ENCODE results near the gene MTERF4.

Gene MTERF4

GRCh38 chr2:241068136-241068941 is 33.7 kb downstream of the MTERF4 start:
- DNase-seq: no peak

GRCh38 chr2:241067501-241068135 is 34.5 kb downstream of the MTERF4 start:
- DNase-seq: no peak

- no peak for DNase-seq
These were observed 35.2 kb downstream of the MTERF4 start for GRCh38 chr2:241066893-241067341.

- DNase-seq: no peak
These were observed 35.8 kb downstream of the MTERF4 start for GRCh38 chr2:241066171-241066892.

- DNase-seq: no peak
These were observed 36.7 kb downstream of the MTERF4 start for GRCh38 chr2:241065355-241065803.

- DNase-seq: no peak
These were observed 37.2 kb downstream of the MTERF4 start for GRCh38 chr2:241064802-241065354.

- peak; percentile 36 for DNase-seq
These were observed 37.9 kb downstream of the MTERF4 start for GRCh38 chr2:241064008-241064801.

GRCh38 chr2:241063587-241063986 is 38.5 kb downstream of the MTERF4 start:
- DNase-seq: no peak

GRCh38 chr2:241063093-241063551 is 39.0 kb downstream of the MTERF4 start:
- no peak for DNase-seq

- no peak for DNase-seq
These were observed 39.5 kb downstream of the MTERF4 start for GRCh38 chr2:241062389-241063092.

GRCh38 chr2:241061275-241061674 is 40.8 kb downstream of the MTERF4 start:
- no peak for DNase-seq

- DNase-seq: no peak
These were observed 48.4 kb downstream of the MTERF4 start for GRCh38 chr2:241053576-241054251.

- no peak for DNase-seq
These were observed 49.3 kb downstream of the MTERF4 start for GRCh38 chr2:241052677-241053360.

GRCh38 chr2:241051578-241052487 is 50.3 kb downstream of the MTERF4 start:
- DNase-seq: no peak

- DNase-seq: no peak
These were observed 51.2 kb downstream of the MTERF4 start for GRCh38 chr2:241050624-241051577.

GRCh38 chr2:241049739-241050623 is 52.1 kb downstream of the MTERF4 start:
- DNase-seq: no peak

GRCh38 chr2:241048949-241049343 is 53.1 kb downstream of the MTERF4 start:
- no peak for DNase-seq
